Uterus (tissue), 2 donors: ENCODE results near the gene LIG1.

Experiments
- CTCF ChIP-seq, 4 experiments: fragments of 200-600 bp in 2 of 4; fragments of 450-650 bp in 2 of 4; sonication (generic) in 2 of 4; IDR thresholded peaks; one replicate each; pipeline ENCODE4 v1.5.1; 2016 to 2019; ENCODE audit warnings: antibody characterized with exemption in 4 of 4, mild to moderate bottlenecking in 2 of 4, moderate library complexity in 1 of 4
- POLR2A ChIP-seq, 2 donors: fragments of 450-650 bp; IDR thresholded peaks; one replicate each; pipeline ENCODE4 v1.6.1; 2016; ENCODE audit warnings: antibody characterized with exemption in 2 of 2, mild to moderate bottlenecking in 1 of 2, moderate library complexity in 1 of 2

DNA sequence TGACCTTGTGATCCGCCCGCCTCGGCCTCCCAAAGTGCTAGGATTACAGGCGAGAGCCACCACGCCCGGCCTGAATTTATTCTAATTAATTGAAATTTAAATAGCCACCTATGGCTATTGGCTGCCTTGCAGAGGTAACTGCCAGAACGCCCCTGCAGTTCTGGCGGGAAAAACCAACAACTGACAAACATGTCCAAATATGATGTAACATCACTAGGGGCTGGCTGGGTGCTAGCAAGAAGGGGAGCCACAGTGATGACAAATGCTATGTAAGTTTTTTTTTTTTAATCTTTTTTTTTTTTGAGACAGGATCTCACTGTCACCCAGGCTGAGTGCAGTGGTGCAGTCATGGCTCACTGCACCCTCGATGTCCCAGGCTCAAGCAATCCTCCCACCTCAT lies 13.2 kb upstream of the LIG1 start:
- no peak for TF ChIP-seq CTCF (IDR thresholded peaks at IDR 0.05)
- TF ChIP-seq POLR2A (IDR thresholded peaks at IDR 0.05), result no peak
